HepG2 (cell line): ENCODE results near the gene PCDHA13.

Source experiments
- ATF7-NPFF ChIP-seq: sonication (generic); formaldehyde crosslinking; IDR thresholded peaks from 2 replicates; pipeline ENCODE4 v1.8.1; 2023; ENCODE audit warnings: mild to moderate bottlenecking, low read depth, missing genetic modification reagents, moderate library complexity
- TF ChIP-seq, protein P1 (sequence below): sonication (generic); formaldehyde crosslinking; IDR thresholded peaks from 2 replicates; pipeline ENCODE4 v1.8.1; 2023; ENCODE audit warnings: missing genetic modification reagents, inconsistent platforms, borderline replicate concordance

DNA sequence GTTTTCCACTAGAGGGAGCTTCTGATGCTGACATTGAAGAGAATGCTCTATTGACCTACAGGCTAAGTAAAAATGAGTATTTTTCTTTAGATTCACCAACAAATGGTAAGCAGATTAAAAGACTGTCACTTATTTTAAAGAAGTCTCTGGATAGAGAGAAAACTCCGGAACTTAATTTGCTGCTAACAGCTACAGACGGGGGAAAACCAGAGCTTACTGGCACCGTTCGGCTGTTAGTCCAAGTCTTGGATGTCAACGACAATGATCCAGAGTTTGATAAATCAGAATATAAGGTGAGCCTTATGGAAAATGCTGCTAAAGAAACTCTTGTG lies 12.4 kb upstream of the PCDHA13 start:
- TF ChIP-seq ATF7-NPFF (CRISPR knock-in tag) = no peak
- TF ChIP-seq, protein P1, sequence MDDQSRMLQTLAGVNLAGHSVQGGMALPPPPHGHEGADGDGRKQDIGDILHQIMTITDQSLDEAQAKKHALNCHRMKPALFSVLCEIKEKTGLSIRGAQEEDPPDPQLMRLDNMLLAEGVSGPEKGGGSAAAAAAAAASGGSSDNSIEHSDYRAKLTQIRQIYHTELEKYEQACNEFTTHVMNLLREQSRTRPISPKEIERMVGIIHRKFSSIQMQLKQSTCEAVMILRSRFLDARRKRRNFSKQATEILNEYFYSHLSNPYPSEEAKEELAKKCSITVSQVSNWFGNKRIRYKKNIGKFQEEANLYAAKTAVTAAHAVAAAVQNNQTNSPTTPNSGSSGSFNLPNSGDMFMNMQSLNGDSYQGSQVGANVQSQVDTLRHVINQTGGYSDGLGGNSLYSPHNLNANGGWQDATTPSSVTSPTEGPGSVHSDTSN = no peak
